NCI-H146 treated with DMSO at 0.1 percent for 48 hours (cell line): ENCODE measurements around the gene EMP1.
"Not testable (repeated sequence)": the region's sequence is repeated elsewhere in the genome, so short reads cannot be mapped to it uniquely, and the experiment has no call there.

Experiments used
- DNase-seq: peaks from one replicate; lab custom pipeline; 2025; ENCODE audit not compliant: unreplicated experiment; lab: John Stamatoyannopoulos, UW

The EMP1 gene

DNA sequence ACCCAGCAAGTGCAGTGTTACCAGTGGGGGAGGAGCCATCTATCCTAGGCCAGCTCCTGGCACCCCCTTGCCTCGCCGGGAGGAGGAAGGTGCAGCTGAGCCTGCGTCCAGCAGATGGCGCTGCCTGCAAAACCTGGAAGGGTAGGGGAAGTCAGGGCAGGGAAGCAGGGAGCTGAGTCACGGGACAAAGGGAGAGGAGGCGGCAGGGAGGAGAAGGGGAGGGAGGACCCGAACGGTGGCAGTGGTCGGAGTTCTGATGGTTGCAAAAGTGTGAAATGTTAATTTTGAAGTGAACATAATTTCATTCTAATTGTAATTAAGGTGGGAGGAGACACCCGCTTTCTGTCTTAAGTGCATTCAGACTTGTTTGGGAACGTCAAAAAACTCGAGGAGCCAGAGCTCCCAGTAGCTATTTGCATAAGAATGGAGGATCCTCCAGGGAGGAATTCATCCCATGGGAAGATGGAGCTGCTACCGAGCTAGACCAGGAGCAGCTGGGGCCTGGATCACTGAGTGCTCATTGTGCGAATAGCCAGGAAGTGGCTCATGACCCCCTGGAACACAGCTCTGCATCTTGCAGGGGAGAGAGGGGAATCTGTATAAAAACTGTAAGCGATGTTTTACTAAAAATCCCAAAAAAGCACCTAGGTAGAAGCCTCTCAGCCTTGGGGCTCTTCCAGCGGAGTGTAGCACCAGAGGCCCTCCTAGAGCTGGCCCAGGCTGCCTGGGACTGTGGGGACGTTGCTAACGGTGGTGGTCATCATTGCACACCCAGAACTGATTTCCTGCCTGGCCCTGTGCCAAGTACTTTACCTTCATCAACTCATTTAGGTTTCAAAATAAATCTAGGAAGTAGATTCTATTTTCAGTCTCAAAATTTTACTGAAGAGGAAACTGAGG is 59.5 kb downstream of the EMP1 start:
- peak; percentile 51 for DNase-seq

DNA sequence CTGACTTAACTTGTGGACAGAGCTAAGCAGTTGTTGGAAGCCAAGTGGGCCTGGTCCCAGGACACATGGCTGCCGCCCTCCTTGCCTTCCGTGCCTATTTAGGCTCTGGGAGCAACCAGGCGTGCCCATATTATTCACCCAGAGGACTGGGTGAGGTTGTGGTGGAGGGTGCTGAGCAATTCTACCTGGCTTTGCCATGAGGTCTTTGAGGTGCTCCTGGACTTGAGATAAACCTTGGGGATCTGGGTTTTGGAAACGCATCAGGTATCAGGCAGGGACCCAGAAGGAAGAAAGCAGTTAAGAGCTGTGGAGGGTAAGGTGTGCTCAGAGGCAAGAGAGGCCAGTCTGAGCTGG is 60.1 kb downstream of the EMP1 start:
- DNase-seq: no peak

GRCh38 chr12:13257356-13257875 is 60.9 kb downstream of the EMP1 start:
- DNase-seq: no peak

DNA sequence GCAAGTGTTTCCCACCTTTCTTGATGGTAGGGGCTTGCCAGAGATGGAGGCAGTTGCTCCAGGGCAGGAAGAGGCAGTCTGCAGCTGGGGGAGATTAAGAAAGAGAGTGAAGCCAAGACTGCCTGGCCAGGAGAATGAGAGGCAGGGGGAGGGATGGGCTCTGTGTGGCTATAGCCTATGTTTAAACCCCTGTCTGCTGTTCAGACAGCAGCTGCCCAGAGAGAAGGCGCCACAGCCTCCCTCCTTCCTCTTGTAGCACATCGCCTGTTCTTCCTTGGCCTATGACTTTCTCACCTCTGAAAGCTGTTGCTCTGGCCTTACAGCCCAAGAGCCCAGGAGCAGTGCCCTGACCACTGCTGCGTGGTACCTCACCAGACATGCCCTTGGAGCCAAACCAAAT is 61.7 kb downstream of the EMP1 start:
- no peak for DNase-seq

- no peak for DNase-seq
These were observed 62.2 kb downstream of the EMP1 start for GRCh38 chr12:13258717-13259119.

- not testable (repeated sequence) for DNase-seq
These were observed 63.1 kb downstream of the EMP1 start for GRCh38 chr12:13259625-13260024.

- not testable (repeated sequence) for DNase-seq
These were observed 71.3 kb downstream of the EMP1 start for GRCh38 chr12:13267826-13268225.

- DNase-seq: no peak
These were observed 72.1 kb downstream of the EMP1 start for GRCh38 chr12:13268581-13268980.
